CMK (cell line): Measurements from ENCODE around the gene CCR3.
"Not testable (repeated sequence)": the region's sequence is repeated elsewhere in the genome, so short reads cannot be mapped to it uniquely, and the experiment has no call there.

Experiments used
- DNase-seq: peaks from one replicate; pipeline ENCODE4 v3.0.0-alpha.2; 2010; ENCODE audit warnings: low read depth

Gene CCR3

GRCh38 chr3:46242120-46242519 lies at the start of gene CCR3:
CCR3 (plus strand) TSS chr3:46242460; CDS start chr3:46265159, 22,699 bp downstream.
- no peak for DNase-seq

- DNase-seq, result no peak
Observed at GRCh38 chr3:46192939-46193338, 49.3 kb upstream of the CCR3 start.

- no peak for DNase-seq
Observed at GRCh38 chr3:46193436-46193835, 48.8 kb upstream of the CCR3 start.

GRCh38 chr3:46194868-46195553 lies 47.2 kb upstream of the CCR3 start:
- DNase-seq, result no peak

GRCh38 chr3:46196261-46196957 lies 45.9 kb upstream of the CCR3 start:
- DNase-seq, result no peak

- no peak for DNase-seq
Observed at GRCh38 chr3:46200211-46200610, 42.0 kb upstream of the CCR3 start.

- no peak for DNase-seq
Observed at GRCh38 chr3:46200790-46201189, 41.5 kb upstream of the CCR3 start.

GRCh38 chr3:46202535-46202934 lies 39.7 kb upstream of the CCR3 start:
- no peak for DNase-seq

- DNase-seq, result no peak
Observed at GRCh38 chr3:46203681-46204080, 38.6 kb upstream of the CCR3 start.

- DNase-seq, result no peak
Observed at GRCh38 chr3:46205286-46205960, 36.8 kb upstream of the CCR3 start.

- DNase-seq, result no peak
Observed at GRCh38 chr3:46206282-46207015, 35.8 kb upstream of the CCR3 start.

GRCh38 chr3:46207514-46207913 lies 34.7 kb upstream of the CCR3 start:
- DNase-seq, result not testable (repeated sequence)

- no peak for DNase-seq
Observed at GRCh38 chr3:46208167-46208704, 34.0 kb upstream of the CCR3 start, which contains the start of gene CCR1. CCR1 (minus strand) TSS chr3:46208313; CDS start chr3:46204313, 4,000 bp downstream.

- DNase-seq, result no peak
Observed at GRCh38 chr3:46209053-46209452, 33.2 kb upstream of the CCR3 start.

- DNase-seq, result no peak
Observed at GRCh38 chr3:46209746-46210470, 32.4 kb upstream of the CCR3 start.

GRCh38 chr3:46212101-46212500 lies 30.2 kb upstream of the CCR3 start:
- DNase-seq, result no peak

GRCh38 chr3:46213201-46213600 lies 29.1 kb upstream of the CCR3 start:
- DNase-seq, result no peak

GRCh38 chr3:46214751-46215352 lies 27.4 kb upstream of the CCR3 start:
- DNase-seq, result peak; percentile 46

- no peak for DNase-seq
Observed at GRCh38 chr3:46215810-46216414, 26.3 kb upstream of the CCR3 start.

- no peak for DNase-seq
Observed at GRCh38 chr3:46218196-46218709, 24.0 kb upstream of the CCR3 start.
